NCI-H226 (cell line): Measurements from ENCODE around the gene AK1.
A peak's percentile ranks its signal among the peaks of the same experiment; 100 is the strongest.
"Not testable (repeated sequence)": the region's sequence is repeated elsewhere in the genome, so short reads cannot be mapped to it uniquely, and the experiment has no call there.

Experiments used
- DNase-seq: peaks from one replicate; pipeline ENCODE4 v3.0.0-alpha.2; 2015

The AK1 gene

DNA sequence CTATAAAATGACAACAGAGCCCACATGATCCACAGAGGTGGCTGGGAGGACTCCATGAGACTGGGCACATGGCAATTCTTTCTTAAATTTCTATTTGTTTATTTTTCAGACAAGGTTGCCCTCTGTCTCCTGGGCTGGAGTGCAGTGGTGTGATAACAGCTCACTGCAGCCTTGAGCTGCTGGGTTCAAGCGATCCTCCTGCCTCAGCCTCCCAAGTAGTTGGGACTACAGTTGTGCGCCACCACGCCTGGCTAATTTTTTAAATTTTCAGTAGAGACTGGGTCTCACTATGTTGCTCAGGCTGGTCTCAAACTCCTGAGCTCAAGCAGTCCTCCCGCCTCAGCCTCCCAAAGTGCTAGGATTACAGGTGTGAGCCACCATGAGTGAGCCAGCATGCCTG lies 31.9 kb downstream of the AK1 start:
- not testable (repeated sequence) for DNase-seq

DNA sequence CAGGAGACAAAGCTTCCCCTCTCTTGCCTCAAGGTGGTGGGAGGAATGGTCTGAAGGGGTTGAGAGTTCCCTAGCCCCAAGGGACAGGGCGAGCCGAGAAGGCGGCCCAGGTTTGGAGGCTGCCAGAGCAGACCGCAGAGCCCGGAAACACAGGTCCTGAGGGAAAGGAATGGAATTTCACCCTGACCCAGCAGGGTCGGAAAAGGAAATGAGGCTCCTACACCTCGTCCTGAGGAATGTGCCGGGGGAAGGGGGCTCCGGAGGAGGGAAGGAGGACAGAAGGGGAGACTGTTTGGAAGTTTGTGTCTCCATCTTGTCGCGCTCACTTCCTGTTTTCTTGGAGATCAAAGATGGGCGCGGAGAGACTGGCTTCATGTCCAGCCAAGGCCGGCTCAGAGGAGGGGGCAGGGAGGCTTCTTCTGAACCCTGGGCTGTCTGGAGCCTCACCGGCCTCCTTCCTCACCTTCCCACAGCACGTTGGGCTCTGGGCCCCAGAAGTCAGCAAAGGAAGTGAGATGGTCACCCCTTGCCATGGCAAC lies 32.6 kb downstream of the AK1 start:
- DNase-seq: peak; percentile 53

GRCh38 chr9:127841087-127841835 lies 36.2 kb downstream of the AK1 start:
- DNase-seq: no peak

GRCh38 chr9:127838375-127839078 lies 38.9 kb downstream of the AK1 start:
- DNase-seq: peak; percentile 94

- no peak for DNase-seq
Observed at GRCh38 chr9:127837346-127837745, 40.1 kb downstream of the AK1 start.

DNA sequence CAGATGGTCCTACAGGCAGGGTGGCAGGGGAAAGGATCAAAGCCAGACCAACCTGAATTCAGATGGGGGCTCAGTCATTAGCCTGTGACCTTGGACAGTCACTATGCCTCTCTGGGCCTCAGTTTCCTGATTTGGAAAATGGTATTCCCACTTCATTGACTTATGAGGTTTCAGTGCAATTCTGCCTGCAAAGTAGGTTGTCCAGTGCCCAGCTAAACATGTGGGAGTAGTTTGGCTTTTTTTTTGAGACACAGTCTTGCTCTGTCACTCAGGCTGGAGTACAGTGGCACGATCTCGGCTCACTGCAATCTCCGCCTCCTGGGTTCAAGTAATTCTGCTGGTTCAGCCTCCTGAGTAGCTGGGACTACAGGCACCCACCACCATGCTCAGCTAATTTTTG lies 40.9 kb downstream of the AK1 start:
- DNase-seq: not testable (repeated sequence)

GRCh38 chr9:127835991-127836516 lies 41.4 kb downstream of the AK1 start:
- no peak for DNase-seq

DNA sequence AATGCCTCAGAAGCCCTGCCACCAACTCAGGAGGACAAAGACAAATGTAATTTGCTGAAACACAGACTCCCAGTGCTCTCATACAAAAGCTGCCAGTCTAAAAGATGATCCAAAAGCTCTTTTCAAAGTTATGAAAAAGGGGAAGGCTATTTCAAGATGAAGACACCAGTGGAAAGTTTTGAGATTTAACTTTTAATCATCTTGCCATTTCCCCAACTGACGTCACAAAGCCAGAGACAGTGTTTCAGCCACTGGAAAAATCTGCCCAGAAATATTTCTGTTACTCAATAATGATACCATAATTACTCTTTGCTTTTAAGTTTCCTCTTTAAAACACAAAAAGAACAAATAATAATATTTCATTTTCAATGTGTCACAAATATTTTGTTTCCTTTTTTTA lies 43.9 kb downstream of the AK1 start:
- no peak for DNase-seq

DNA sequence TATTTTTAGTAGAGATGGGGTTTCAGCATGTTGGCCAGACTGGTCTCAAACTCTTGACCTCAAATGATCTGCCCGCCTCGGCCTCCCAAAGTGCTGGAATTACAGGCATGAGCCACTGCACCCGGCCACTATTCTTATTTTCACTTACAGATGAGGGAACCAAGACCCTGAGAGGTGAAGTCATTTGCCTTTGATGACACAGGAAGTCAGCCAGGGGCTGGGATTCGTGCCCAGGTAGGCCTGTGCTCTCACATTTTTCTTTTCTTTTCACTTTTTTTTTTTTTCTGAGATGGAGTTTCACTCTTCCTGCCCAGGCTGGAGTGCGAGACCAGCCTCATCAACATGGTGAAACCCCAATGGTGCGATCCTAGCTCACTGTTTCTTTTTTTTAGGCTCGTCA lies 45.2 kb downstream of the AK1 start:
- DNase-seq: no peak

DNA sequence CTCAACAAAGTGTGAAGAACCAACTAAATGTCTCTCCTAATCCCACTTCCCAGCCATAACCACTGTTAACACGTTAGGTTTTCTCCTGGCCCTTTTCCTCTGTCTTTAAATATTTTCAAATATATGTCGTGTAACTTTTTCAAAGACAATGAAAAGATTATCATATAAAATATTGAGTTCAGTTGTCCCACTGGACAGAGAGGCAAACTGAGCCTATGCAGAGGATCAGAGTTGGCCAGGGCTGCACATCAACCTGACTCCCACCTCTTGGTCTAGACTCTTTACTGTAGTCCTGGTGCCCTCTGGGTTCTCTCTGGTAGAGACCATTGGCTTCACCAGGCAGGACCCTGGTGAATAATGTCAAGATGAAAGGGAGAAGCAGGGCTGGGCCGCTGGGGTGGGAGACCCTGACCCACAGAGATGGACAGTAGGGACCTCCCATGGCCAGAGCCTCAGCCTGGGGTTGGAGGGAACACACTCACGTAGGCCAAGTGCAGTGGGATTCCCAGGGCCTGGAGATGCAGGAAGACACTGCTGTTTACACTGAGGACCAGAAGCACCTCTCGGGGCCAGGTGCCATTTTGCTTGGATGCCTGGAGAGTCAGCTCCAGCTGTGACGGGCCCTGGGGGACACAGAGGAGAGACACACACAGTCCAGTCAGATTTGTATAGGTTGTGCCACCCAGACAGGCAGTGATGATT lies 48.1 kb downstream of the AK1 start:
- no peak for DNase-seq

GRCh38 chr9:127828262-127829031 lies 49.0 kb downstream of the AK1 start:
- DNase-seq: no peak

DNA sequence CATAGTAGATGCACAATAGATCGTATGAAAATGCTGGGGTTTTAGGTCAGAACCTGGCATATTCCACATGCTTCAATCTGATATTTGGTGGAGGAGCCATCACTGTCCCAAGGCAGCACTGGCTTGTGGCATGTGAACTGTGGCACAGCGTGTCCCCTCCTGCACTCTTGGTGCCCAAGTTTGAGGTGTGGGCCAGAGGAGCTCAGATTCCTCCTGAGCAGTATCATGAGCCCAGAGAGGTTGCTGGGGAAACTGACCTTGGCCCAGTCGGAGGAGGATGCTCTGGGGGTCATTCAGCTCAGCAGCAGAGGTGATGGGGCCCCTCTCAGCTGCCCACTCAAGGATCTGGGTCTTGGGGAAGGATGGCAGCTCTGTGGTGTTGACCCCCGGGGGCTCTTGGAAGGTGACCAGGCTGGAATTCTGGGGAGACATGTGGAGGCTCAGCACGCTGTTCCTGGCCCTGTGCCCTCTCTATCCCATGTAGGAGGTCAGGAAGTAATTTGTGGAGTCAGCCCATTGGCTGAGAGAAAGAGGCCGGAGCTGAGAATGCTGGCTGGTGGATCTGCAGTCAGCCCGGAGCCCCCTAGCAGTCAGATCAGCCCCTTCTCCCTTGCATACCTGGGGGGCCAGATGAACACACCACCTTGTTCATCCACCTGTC lies 51.1 kb downstream of the AK1 start:
- no peak for DNase-seq

DNA sequence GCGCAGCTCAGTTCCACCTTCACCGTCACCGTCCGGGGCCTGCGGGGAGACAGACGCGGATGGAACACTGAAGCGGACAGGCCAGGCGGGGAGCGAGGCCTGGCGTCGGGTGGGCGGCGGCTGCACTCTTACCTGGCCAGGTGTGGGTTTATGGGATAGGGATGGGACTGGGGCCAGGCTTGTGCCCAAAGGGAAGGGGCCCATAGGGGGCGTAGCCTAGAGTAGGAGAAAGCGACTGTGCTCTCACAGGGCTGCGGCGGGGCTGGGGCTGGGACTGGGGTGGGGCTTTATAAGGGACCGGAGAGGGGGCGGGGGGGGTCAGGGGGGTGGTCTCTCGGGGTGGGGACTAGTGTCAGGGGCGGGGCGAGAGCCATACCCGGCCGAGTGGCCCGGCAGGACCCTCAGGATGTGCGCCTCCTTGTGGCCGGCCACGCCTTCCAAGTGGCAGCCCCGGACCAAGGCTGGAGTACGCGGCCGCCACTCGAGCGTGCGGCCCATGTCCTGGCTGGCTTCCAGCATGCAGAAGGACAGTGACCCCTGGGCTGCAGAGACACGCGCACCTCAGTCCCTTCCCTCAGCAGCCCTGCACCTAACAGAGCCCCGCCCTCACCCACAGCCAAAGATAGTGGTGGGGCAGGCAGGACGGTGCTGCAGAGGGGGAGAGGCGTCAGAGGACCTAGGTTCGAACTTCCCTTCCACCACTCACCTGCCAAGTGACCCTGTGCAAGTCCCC lies 52.0 kb downstream of the AK1 start:
- no peak for DNase-seq

GRCh38 chr9:127822108-127822507 lies 55.4 kb downstream of the AK1 start:
- no peak for DNase-seq

DNA sequence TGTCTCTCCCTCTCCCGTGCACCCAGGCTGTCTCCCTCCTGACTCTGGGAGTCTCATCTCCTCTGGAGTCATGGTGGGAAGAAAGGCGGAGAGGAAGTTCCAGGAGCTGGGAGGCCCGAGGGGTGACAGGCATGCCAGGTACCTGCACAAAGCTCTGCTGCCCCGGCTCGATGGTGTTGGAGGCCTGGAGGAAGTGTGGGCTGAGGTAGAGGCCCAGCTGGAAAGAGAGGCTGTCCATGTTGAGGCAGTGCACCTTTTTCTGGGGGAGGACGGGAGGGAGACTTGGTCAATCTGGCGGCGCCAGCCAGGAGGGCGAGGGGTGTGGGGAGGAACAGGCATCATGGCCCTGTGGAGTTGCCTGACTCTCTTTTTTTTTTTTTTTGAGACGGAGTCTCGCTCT lies 58.9 kb downstream of the AK1 start:
- no peak for DNase-seq

GRCh38 chr9:127817881-127818434 lies 59.5 kb downstream of the AK1 start:
- DNase-seq: no peak

DNA sequence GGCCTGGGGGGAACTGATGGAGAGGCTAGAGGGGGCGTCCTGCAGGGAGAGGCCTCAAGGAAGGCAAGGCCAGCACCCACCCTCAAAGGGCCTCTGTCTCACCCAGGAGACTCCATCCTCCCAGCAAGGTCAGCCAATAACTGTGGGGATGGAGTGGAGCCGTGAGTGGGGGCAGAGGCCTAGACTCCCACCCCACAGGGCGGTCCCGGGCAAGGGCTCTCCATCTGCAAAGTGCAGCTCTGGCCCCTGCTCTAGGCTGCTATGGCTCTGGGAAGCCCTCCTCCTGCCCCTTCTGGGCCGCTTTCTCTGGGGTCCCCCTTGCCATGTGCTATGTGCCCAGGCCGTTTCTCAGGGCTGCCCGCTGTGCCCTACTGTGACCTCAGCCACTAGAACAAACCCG lies 60.7 kb downstream of the AK1 start:
- DNase-seq: no peak
